Astrocyte of the cerebellum (primary cell): ENCODE measurements around the gene FOXO3.

Experiments used
- DNase-seq: peaks from one replicate; pipeline ENCODE4 v3.0.0-alpha.2; 2011; ENCODE audit warnings: low read depth
- H3K4me3 ChIP-seq: 2 replicates; pipeline ENCODE4 v1.5.1; 2011; ENCODE audit warnings: mild to moderate bottlenecking, low read depth, low read length, moderate library complexity
- CTCF ChIP-seq: IDR thresholded peaks from 2 replicates; pipeline ENCODE4 v1.5.1; 2012; ENCODE audit warnings: low read length, low read depth, moderate library complexity, mild to moderate bottlenecking; ENCODE audit errors: missing control alignments
- in situ Hi-C: cut with HindIII; loops from 2 replicates; pipeline ENCODE4 v1.10.0; 2017; ENCODE audit warnings: low sequenced_read_pairs

FOXO3 gene

GRCh38 chr6:108650325-108650724 lies 89.6 kb downstream of the FOXO3 start:
- no peak for TF ChIP-seq CTCF
- in situ Hi-C loops: no loop called here
- no peak for DNase-seq
- H3K4me3 ChIP-seq: no peak overlapping the region

- TF ChIP-seq CTCF: no peak
- peak; percentile 47 for DNase-seq
- in situ Hi-C loops: no loop called here
- no peak overlapping the region for H3K4me3 ChIP-seq
Observed at GRCh38 chr6:108650781-108651180, 90.1 kb downstream of the FOXO3 start.

GRCh38 chr6:108651340-108652227 lies 90.9 kb downstream of the FOXO3 start:
- no peak overlapping the region for H3K4me3 ChIP-seq
- in situ Hi-C loops: no loop called here
- TF ChIP-seq CTCF: no peak
- DNase-seq: peak; percentile 72

GRCh38 chr6:108652375-108652774 lies 91.7 kb downstream of the FOXO3 start:
- TF ChIP-seq CTCF: no peak
- in situ Hi-C loops: no loop called here
- DNase-seq: no peak
- no peak overlapping the region for H3K4me3 ChIP-seq

GRCh38 chr6:108653949-108654348 lies 93.2 kb downstream of the FOXO3 start:
- no peak for DNase-seq
- in situ Hi-C loops: no loop called here
- no peak for TF ChIP-seq CTCF
- H3K4me3 ChIP-seq: no peak overlapping the region

GRCh38 chr6:108654465-108655106 lies 93.9 kb downstream of the FOXO3 start:
- in situ Hi-C loops: no loop called here
- H3K4me3 ChIP-seq: no peak overlapping the region
- TF ChIP-seq CTCF: no peak
- DNase-seq: no peak
